ENCODE data around the gene FOLR2.
"Not testable (repeated sequence)": the region's sequence is repeated elsewhere in the genome, so short reads cannot be mapped to it uniquely, and the experiment has no call there.

The FOLR2 gene

GRCh38 chr11:72240461-72241290, 24.1 kb downstream of the FOLR2 start:
- DNase-seq (ENCODE audit: low read depth in 2 of 2) = no peak

DNA sequence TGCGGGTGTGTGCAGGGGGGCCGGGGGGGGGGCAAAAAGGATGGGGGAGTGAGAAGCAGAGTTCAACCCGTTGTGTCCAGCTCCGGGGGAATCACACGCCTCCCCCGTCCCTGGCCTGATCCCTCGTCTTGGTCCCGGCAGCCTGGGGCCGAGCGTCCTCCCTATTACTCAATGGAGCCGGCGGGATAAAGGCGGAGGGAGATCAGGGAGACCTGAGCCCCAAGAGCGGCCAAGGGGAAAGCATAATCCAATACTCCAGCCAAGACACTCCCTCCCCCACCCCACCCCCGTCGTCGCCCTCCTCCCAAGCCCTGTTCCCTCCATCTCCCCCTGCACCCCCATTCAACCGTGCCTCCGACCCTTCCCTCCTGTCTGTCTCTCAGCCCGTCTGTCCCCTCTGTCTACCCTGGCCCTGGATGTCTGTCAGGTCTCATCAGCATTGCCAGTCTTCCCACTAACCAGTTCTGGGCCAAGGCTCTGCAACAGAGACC, 24.7 kb downstream of the FOLR2 start:
- DNase-seq (ENCODE audit: low read depth in 2 of 2) = no peak

DNA sequence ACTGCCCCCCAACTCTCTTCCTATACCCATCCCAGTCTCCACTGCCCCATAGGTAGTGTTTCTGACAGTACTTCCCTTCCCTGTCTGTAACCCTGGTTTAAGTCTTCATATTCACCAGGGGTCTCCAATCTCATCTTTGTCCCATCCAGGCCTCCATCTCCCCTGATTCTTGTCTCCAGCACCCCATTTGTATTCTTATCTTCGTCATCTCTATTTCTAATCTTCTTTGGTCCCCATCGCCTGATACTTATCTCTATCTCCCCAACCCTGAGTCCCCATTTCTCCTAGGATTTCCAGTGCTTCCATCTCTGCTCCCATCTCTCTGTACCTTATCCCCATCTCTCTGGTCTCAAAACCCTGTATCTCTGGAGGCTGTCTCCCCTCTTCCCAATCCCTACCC, 25.5 kb downstream of the FOLR2 start:
- DNase-seq (ENCODE audit: low read depth in 2 of 2) = no peak

- no peak for DNase-seq (ENCODE audit: low read depth in 2 of 2)
Observed at GRCh38 chr11:72243173-72244059, 26.8 kb downstream of the FOLR2 start.

- no peak for DNase-seq (ENCODE audit: low read depth in 2 of 2)
Observed at GRCh38 chr11:72244060-72244360, 27.4 kb downstream of the FOLR2 start, which contains the start of gene PHOX2A. PHOX2A (minus strand) TSS chr11:72244176; CDS start chr11:72244004, 172 bp downstream.

- no peak for DNase-seq (ENCODE audit: low read depth in 2 of 2)
Observed at GRCh38 chr11:72244361-72245262, 28.0 kb downstream of the FOLR2 start.

GRCh38 chr11:72245263-72245816, 28.7 kb downstream of the FOLR2 start:
- DNase-seq (ENCODE audit: low read depth in 2 of 2) = no peak

GRCh38 chr11:72247584-72247983, 31.0 kb downstream of the FOLR2 start:
- no peak for DNase-seq (ENCODE audit: low read depth in 2 of 2)

- no peak for DNase-seq (ENCODE audit: low read depth in 2 of 2)
Observed at GRCh38 chr11:72249961-72250360, 33.4 kb downstream of the FOLR2 start.

DNA sequence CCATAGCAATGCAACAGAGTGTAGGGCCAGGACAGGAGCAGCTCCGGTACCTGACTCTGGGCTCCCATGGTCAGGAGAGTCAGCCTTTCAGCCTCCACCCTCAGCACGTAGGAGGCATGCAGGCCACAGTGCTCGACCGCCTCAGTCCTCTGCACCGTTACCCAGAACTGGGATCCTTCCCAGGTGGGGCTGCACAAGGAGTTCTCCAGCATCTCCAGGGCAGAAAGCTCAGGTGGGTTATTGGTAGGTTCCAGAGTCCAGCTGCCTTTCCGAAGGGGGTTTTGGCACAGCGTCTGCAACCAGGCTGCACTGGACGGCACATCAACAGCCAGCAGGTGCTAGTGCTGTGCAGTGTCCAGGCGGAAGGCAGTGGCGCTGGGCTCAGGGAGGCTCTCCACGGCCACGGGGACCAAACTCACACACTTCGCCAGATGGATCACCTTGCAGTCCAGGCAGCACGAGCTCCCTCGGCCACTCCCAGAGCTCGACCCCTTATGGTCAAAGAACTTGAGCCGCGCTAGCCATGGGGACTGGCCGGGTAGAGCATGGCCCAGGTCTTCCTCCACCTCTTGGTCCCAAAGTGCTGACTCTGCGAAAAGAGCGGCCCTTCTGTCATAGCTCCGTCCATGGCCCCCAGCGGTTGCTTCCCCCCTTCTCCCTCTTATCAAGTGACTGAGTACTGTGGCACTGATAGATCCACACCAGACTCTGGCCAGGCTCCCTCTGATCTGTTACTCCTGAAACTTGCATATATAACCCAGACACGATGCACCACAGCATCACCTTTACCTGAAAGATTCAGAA, 34.3 kb downstream of the FOLR2 start:
- DNase-seq (ENCODE audit: low read depth in 2 of 2) = no peak

DNA sequence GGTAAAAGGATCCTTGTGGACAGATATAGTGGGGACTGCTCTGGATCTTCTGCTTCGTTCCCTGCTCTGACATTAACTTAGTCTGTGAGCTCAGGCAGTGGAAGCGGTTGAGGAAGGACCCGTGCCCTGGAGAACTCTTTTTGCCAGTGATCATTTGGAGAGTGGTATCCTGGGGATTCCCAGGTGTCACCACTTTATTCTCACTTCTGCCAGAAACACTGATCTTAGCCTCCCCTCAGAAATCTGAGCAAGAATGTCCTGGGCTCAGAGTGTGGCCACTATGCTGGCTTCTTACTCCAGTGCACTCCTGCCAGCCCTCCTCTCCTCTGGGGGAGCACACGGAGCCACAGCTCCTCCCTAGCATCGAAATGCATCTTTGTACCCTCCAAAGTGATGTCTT, 35.0 kb downstream of the FOLR2 start:
- no peak for DNase-seq (ENCODE audit: low read depth in 2 of 2)

- DNase-seq (ENCODE audit: low read depth in 2 of 2) = no peak
Observed at GRCh38 chr11:72253392-72253791, 36.8 kb downstream of the FOLR2 start.

- DNase-seq (ENCODE audit: low read depth in 2 of 2) = no peak
Observed at GRCh38 chr11:72254299-72254993, 37.9 kb downstream of the FOLR2 start.

GRCh38 chr11:72257570-72257969, 41.0 kb downstream of the FOLR2 start:
- no peak for DNase-seq (ENCODE audit: low read depth in 2 of 2)

DNA sequence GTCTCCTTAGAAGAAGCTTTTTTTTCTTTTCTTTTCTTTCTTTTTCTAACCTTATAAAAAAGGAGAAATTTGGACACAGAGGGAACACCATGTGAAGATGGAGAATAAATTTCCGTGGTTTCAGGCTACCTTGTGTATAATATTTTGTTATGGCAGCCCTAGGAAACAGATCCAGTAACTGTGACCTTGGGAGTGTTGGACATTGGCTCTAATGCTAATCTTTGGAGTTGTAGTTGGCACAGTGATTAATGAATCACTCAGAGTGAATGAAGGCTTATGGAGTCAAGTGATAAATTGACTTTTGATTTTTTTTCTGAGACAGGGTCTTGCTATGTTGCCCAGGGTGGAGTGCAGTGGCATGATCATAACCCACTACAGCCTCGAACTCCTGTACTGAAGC, 42.9 kb downstream of the FOLR2 start:
- DNase-seq (ENCODE audit: low read depth in 2 of 2) = no peak

DNA sequence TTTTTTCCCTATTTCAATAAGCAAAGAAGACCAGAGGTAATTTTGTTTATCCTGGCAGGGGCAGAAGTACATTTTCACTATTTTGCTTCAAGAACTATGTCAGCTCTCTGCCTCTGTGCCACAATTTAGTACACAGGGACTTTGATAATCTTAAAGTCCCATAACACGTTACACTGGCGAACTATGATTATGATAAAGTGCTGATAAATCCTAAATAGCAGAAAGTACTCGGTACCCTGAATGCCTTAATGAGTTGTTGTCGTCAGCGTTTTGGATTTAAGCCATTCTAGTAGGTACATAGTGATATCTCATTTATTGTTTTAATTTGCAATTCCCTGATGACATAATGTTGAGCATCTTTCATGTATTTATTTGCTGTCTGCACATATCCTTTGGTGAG, 44.0 kb downstream of the FOLR2 start:
- DNase-seq (ENCODE audit: low read depth in 2 of 2) = no peak

DNA sequence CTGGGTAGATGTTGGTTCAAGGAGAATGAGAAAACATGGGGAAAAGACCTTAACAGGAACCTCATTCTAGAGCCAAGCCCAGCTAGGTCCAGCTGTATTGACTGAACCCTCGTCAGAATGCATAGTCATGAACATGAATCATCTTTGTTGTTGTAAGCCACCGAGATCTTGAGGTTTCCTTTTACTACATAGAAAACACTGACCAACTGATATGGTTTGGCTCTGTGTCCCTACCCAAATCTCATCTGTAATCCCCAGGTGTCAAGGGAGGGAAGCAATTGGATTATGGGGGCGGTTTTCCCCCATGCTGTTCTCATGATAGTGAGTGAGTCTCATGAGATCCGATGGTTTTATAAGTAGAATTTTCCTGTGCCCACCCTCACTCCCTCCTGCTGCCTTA, 46.8 kb downstream of the FOLR2 start:
- DNase-seq (ENCODE audit: low read depth in 2 of 2) = no peak

- no peak for DNase-seq (ENCODE audit: low read depth in 2 of 2)
Observed at GRCh38 chr11:72265951-72266350, 49.4 kb downstream of the FOLR2 start.

GRCh38 chr11:72266960-72267359, 50.4 kb downstream of the FOLR2 start:
- DNase-seq (ENCODE audit: low read depth in 2 of 2) = not testable (repeated sequence)
